Right lung (tissue), 5 donors: ENCODE data around the gene KCNJ14. TPM values are rescaled to one million over a fixed set of nuclear protein-coding genes. Genes with fewer than 3 reads are reported as not detected.

Source experiments
- DNase-seq, 2 donors: peaks; one replicate each; pipeline ENCODE4 v3.0.0-alpha.2; 2013
- polyA plus RNA-seq, 5 donors: library from polyadenylated mRNA; unstranded; fragments of 120-200 nt; gene quantifications; one replicate each; pipeline versions ENCODE4 v1.2.1 to v1.2.3, GENCODE V29; 2013; ENCODE audit warnings: inconsistent platforms in 1 of 5, low replicate concordance in 1 of 5; ENCODE audit not compliant: insufficient read length in 5 of 5, insufficient read depth in 1 of 5

KCNJ14 gene
- polyA plus RNA-seq, 5 donors = 0.70 to 1.5 (median 1.2) TPM

DNA sequence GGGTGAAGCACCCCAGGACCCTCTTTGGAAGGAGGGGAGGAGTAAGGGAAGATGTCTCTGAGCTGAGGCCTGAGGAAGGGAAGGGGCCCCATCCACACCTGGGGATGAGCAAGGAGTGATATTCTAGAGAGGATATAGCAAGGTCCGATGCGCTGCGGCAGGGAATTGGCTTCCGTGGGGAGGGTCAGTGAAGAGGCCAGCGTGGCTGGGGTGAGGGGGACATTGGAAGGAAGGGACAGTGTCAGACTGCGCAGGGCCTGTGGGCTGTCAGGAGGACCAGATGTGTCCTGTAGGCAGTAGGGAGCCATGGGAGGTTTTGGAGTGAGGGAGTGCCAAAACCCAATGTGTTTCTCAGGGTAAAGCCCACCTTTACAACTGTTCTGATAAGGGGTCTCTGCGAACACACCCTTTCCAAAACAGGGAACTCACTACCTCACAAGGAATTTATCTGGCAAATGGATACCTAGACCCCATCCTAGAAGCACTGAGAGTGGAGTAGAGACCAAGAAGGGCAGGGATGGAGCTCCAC, 52.6 kb downstream of the KCNJ14 start:
- no peak for DNase-seq

GRCh38 chr19:48508729-48509411, 53.5 kb downstream of the KCNJ14 start:
- no peak for DNase-seq

DNA sequence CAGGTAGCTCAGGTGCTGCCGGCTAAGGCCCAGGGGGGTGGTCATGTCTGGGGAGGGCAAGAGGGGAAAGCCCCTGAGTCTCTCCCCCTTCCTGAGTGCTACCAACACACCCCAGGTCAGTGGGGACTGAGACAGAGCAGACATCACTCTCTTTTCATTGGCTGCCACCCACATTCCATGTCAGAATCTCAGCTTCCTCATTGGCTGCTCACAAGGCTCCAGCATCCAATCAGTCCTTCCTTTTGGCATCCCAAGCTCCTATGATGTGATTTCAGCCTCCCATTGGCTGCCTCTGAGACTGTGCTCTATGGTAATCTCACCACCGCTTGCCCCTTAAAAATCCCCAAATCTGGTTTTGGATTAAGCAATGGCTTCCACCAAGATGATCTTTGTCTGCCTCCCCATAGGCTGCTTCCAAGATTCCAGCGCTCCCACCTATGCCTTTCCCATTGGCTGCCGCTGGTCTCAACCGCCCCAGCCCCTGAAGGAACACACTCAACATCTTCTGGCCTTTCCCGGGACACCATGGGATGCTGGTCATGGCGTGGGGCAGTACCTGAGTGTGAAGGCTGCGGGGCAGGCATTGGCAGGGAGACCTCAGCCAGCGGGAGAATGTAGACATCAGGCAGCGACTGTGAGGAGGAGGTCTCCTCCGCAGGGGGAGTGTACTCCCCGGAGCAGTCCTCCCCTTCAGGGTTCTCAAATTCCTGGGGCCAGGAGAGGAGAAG, 54.3 kb downstream of the KCNJ14 start:
- no peak for DNase-seq

DNA sequence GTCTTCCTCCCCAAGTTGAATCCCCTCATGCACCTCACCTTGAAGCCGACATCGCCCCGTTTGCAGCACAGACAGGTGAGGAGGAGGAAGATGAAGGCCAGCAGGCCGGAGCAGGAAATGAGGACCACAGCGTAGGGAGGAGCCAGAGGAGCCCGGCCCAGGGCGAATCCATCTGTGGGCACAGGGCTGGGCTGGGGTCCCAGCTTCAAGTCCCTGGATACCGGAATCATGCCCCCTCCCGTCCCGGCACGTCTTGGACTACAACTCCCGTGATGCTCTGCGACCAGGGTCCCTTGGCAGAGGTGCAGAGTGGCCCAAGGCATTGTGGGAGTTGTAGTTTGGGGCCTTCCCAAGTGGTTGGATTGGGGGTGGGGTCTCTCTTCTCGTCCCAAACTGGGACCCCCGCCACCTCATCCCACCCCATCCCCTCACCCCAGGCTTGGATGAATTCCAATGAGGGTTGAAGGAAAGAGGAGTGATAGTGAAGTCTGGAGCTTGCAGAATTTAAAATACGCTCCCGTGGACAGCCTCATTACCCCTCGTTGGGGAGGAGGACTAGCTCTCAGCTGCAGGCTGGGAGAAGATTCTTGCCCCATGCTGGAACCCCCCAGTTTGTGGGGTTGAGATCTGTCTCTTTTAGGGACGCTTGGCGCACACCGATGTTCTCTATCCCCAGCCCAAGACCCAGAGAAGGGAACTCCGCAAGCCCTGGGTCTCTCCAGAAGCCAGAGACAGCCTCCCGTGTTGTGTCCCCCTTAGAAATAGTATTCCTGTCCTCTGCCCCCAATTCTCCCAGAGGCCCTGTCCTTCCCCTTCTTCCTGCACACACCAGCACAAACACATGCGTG, 55.3 kb downstream of the KCNJ14 start:
- no peak for DNase-seq

- no peak for DNase-seq
Observed at GRCh38 chr19:48511321-48511731, 56.0 kb downstream of the KCNJ14 start.

DNA sequence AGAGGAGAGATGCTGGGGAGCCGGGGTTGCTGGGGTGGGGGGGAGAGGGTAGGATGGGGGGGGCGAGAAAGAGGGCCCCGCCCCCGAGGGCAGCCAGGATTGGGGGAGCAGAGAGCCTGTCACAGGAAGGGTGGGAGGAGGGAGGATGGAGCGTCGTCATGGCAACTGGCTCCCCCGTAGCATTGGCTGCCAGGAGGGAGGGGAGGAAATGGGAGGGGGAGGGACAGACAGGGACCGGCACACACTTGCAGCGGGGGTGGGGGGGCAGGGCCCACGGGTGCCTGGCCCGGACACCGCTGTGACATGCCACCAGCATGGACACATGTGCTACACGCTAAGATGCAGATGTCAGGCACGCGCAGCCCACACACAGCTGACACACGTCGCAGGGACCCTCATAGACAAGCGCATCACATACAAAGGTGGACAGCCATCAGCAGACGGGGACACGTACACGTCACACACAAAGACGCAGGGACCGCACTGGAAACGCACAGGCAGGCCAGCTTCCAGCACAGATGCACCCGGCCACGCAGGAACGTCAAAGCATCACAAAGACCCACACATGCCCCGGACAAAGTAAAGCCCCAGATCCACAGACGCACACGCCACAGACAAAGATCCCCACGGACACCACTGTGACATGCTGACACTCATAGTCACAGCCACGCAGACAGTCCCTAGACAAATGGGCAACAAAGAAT, 56.6 kb downstream of the KCNJ14 start, which contains the start of gene LMTK3:
Gene LMTK3 (minus strand): TSS at position 36 of the 704 bp plus-strand sequence. CDS start 259 bp downstream, outside the sequence.
- DNase-seq = no peak

DNA sequence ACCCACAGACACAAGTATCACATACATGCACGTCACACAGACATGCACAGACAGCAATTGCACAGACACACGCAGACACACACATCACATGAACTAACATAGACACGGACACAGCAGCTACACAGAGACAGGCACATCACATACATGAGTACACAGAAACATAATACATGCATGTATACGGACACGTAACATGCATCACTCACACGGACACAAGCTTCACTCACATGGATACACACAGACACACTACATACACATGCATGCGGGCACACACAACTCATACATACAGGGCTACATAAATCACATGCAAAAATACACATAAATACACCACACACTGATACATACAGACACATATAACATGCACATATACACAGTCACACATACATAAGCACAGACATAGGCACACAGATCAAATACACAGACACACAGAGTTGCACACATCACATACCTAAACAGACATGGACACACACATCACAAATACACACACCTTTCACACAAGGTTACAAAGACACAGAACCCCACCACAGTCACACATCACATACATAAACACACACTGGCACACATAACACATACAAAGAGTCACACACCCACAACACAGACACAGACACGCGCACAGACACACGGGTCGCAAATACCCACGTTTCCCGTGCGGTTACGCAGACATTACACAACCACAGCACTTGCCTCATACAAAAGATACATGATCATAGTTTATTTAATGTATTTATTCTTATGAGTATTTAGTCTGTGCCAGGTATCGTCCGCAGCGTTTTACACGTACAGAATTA, 57.3 kb downstream of the KCNJ14 start:
- no peak for DNase-seq

DNA sequence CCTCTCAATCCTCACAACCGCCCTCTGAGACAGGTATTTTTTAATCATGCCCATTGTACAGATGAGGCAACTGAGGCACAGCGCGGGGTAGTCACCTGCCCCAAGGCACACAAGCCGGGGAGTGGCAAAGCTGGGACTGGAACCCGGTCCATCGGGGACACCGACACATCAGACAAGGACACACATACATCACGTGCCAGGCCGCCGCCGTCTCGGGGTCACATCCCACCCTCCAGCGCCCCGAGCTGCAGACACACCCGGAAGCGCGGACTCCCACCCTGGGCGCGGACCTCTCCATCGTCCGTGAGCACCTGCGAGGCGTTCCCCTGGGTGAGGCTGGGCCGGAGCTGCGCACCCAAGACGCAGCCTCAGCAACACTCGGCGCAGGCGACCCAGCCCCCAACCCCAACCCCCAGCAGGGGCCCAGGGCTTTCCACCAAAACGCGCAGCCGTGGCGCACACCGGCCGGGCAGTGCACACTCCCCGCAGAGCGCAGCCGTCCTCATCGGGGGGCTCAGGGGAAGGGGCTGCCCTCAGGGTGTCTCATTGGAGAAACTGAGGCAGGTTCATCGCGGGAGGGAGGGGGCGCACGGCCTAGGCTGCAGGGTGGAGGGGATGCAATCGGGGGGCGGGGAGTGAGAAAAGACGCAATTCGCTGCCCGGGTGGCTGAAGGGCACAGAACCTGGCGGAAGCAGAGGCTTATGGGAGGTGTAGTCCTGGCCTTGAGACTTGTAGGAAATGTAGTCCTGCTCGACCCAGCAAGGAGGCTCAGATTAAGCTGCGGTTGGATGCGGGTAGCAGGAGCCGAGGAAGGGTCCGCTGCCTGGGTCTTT, 58.1 kb downstream of the KCNJ14 start:
- DNase-seq = no peak

DNA sequence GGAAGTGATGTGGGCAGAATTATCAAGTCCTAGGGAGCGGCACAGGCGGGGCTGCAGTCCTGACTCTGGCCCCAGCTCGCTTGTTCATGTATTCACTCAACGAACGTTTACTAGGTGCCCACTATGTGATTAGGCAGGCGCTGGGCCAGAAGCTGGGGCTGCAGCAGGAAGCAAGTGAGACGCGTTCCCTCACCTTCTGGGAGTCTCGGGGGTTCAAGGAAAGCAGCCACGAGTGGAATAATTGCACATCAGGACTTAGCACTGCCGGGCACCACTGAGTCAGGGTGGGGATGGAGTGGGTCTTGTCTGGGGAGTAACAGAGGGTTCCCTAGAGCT, 58.7 kb downstream of the KCNJ14 start:
- no peak for DNase-seq

DNA sequence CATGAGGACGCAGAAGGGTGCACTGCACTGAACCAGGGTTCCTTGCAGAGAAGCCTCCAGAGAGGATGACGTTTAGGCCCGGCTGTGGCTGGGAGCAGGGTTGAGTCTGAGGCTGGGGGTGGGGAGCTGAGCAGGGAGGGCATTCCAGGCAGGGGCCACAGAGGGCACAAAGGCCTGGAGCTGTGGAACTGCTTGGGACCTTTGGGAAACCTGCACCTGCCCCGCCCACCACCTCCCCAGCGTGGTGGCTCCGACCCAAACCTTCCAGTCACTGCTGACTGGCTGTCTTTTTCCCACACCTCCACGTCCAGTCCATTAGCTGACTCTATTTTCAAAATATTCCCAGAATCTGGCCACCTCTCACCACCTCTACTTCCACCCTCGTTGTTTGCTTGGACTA, 61.2 kb downstream of the KCNJ14 start:
- no peak for DNase-seq

Other genes starting within 250 kb of the KCNJ14 start
- 10 to 100 TPM; 58.7 to 96.3 (median 86.0) TPM for gene CARD8, start 199.7 kb upstream of the KCNJ14 start, polyA plus RNA-seq
- gene ZNF114, start 185.5 kb upstream of the KCNJ14 start, polyA plus RNA-seq = 10 to 100 TPM in 1 of 5 donors, 1 to 10 TPM in 4; 8.1 to 10.6 (median 9.0) TPM
- gene EMP3, start 130.0 kb upstream of the KCNJ14 start, polyA plus RNA-seq = 100 to 1,000 TPM in 4 of 5 donors, 10 to 100 TPM in 1; 98.1 to 129 (median 108) TPM
- gene TMEM143, start 91.6 kb upstream of the KCNJ14 start, polyA plus RNA-seq = 1 to 10 TPM; 6.6 to 9.2 (median 7.7) TPM
- under 1 TPM in 1 of 5 donors, not detected in 4; 0.27 TPM for gene SYNGR4, start 91.2 kb upstream of the KCNJ14 start, polyA plus RNA-seq
- 100 to 1,000 TPM; 141 to 191 (median 175) TPM for gene KDELR1, start 64.0 kb upstream of the KCNJ14 start, polyA plus RNA-seq
- gene GRIN2D, start 61.9 kb upstream of the KCNJ14 start, polyA plus RNA-seq = under 1 TPM; 0.13 to 0.58 (median 0.40) TPM
- 10 to 100 TPM; 17.5 to 30.9 (median 21.7) TPM for gene GRWD1, start 9.6 kb upstream of the KCNJ14 start, polyA plus RNA-seq
- gene CYTH2, start 13.8 kb downstream of the KCNJ14 start, polyA plus RNA-seq = 100 to 1,000 TPM in 2 of 5 donors, 10 to 100 TPM in 3; 72.6 to 112 (median 87.8) TPM
- gene LMTK3, start 56.3 kb downstream of the KCNJ14 start, polyA plus RNA-seq = 1 to 10 TPM; 1.4 to 4.0 (median 2.6) TPM
- gene SULT2B1, start 96.6 kb downstream of the KCNJ14 start, polyA plus RNA-seq = 1 to 10 TPM; 1.6 to 4.2 (median 3.3) TPM
- under 1 TPM; 0.11 to 0.76 (median 0.32) TPM for gene SPACA4, start 151.2 kb downstream of the KCNJ14 start, polyA plus RNA-seq
- 10 to 100 TPM in 2 of 5 donors, 1 to 10 TPM in 3; 3.7 to 11.6 (median 4.8) TPM for gene FAM83E, start 159.5 kb downstream of the KCNJ14 start, polyA plus RNA-seq
- gene RPL18, start 163.6 kb downstream of the KCNJ14 start, polyA plus RNA-seq = 1,000 to 10,000 TPM; 1,161 to 2,077 (median 1,395) TPM
- gene SPHK2, start 163.9 kb downstream of the KCNJ14 start, polyA plus RNA-seq = 10 to 100 TPM; 10.0 to 17.8 (median 11.6) TPM
- gene DBP, start 181.8 kb downstream of the KCNJ14 start, polyA plus RNA-seq = 10 to 100 TPM in 3 of 5 donors, 1 to 10 TPM in 2; 6.3 to 14.0 (median 10.5) TPM
- gene CA11, start 190.6 kb downstream of the KCNJ14 start, polyA plus RNA-seq = 1 to 10 TPM; 3.8 to 7.5 (median 5.7) TPM
- gene NTN5, start 217.4 kb downstream of the KCNJ14 start, polyA plus RNA-seq = 1 to 10 TPM in 3 of 5 donors, under 1 TPM in 2; 0.43 to 2.2 (median 1.5) TPM
- 1 to 10 TPM; 1.5 to 3.2 (median 2.3) TPM for gene FUT2, start 240.4 kb downstream of the KCNJ14 start, polyA plus RNA-seq